Neural cell (in vitro differentiated cells): ENCODE data around the gene PLA2G15. TPM values are rescaled to one million over a fixed set of nuclear protein-coding genes. Genes with fewer than 3 reads are reported as not detected.
A peak's percentile ranks its signal among the peaks of the same experiment; 100 is the strongest.

Experiments
- H2AFZ ChIP-seq: fragments of 200-600, 300-800 bp; sonication (generic), shearing (Covaris generic); 2 replicates; pipeline ENCODE4 v1.6.0; 2014; ENCODE audit warnings: low read depth, mild to moderate bottlenecking, antibody characterized with exemption, low read length, moderate library complexity
- H3F3A ChIP-seq: fragments of 200-600 bp; shearing (Covaris generic); 2 replicates; pipeline ENCODE4 v1.6.1; 2016; ENCODE audit warnings: mild to moderate bottlenecking, moderate library complexity, mixed read lengths, antibody characterized with exemption, low read length; ENCODE audit not compliant: insufficient read depth, poor library complexity, severe bottlenecking
- H3K27ac ChIP-seq: fragments of 200-600, 300-800 bp; sonication (generic), shearing (Covaris generic); 2 replicates; pipeline ENCODE4 v1.5.1; 2014; ENCODE audit warnings: mild to moderate bottlenecking, low read length, moderate library complexity
- H3K27me3 ChIP-seq: fragments of 300-800, 200-600 bp; sonication (generic), shearing (Covaris generic); 2 replicates; pipeline ENCODE4 v1.6.0; 2014; ENCODE audit warnings: mild to moderate bottlenecking, low read depth, low read length, moderate library complexity; ENCODE audit not compliant: insufficient read depth
- H3K36me3 ChIP-seq: fragments of 300-800, 200-600 bp; sonication (generic), shearing (Covaris generic); 2 replicates; pipeline ENCODE4 v1.5.1; 2014; ENCODE audit warnings: mild to moderate bottlenecking, antibody characterized with exemption, low read length, moderate library complexity; ENCODE audit not compliant: insufficient read depth
- H3K4me2 ChIP-seq: fragments of 300-800, 200-600 bp; sonication (generic), shearing (Covaris generic); 2 replicates; pipeline ENCODE4 v1.6.0; 2014; ENCODE audit warnings: mild to moderate bottlenecking, low read length
- H3K4me3 ChIP-seq: fragments of 300-800, 200-600 bp; sonication (generic), shearing (Covaris generic); 2 replicates; pipeline ENCODE4 v1.5.1; 2014; ENCODE audit warnings: mild to moderate bottlenecking, low read length, moderate library complexity
- H3K79me2 ChIP-seq: fragments of 200-600 bp; shearing (Covaris generic); replicated peaks from 2 replicates; pipeline ENCODE4 v1.6.0; 2014; ENCODE audit warnings: mild to moderate bottlenecking, low read length, moderate library complexity; ENCODE audit not compliant: insufficient read depth
- H3K9ac ChIP-seq: fragments of 300-800, 200-600 bp; sonication (generic), shearing (Covaris generic); 2 replicates; pipeline ENCODE4 v1.6.1; 2016; ENCODE audit warnings: mild to moderate bottlenecking, low read length, mixed read lengths
- H3K9me2 ChIP-seq: fragments of 200-600 bp; shearing (Covaris generic); 2 replicates; pipeline ENCODE4 v1.6.1; 2016; ENCODE audit warnings: mild to moderate bottlenecking, low read length, mixed read lengths; ENCODE audit not compliant: insufficient read depth
- H3K9me3 ChIP-seq: fragments of 200-600, 300-800 bp; sonication (generic), shearing (Covaris generic); 2 replicates; pipeline ENCODE4 v1.6.1; 2016; ENCODE audit warnings: mild to moderate bottlenecking, mixed run types, low read length, moderate library complexity, mixed read lengths
- H4K20me1 ChIP-seq: fragments of 200-600 bp; shearing (Covaris generic); 2 replicates; pipeline ENCODE4 v1.6.1; 2016; ENCODE audit warnings: mild to moderate bottlenecking, mixed run types; ENCODE audit not compliant: insufficient read depth
- CTCF ChIP-seq: fragments of 450-650 bp; IDR thresholded peaks from 2 replicates; pipeline ENCODE4 v1.5.1; 2014; ENCODE audit warnings: antibody characterized with exemption, mild to moderate bottlenecking, moderate library complexity; ENCODE audit not compliant: poor library complexity, severe bottlenecking
- EP300 ChIP-seq: fragments of 450-650 bp; conservative IDR thresholded peaks from 2 replicates; pipeline ENCODE4 v1.6.1; 2014; ENCODE audit warnings: antibody characterized with exemption, mild to moderate bottlenecking, moderate library complexity; ENCODE audit not compliant: poor library complexity, severe bottlenecking
- EZH2 ChIP-seq: fragments of 200-600, 300-800 bp; shearing (Covaris generic), sonication (generic); IDR thresholded peaks from 2 replicates; pipeline ENCODE4 v1.6.1; 2014; ENCODE audit warnings: antibody characterized with exemption, low read length, borderline replicate concordance, mild to moderate bottlenecking; ENCODE audit not compliant: insufficient read depth, poor library complexity, severe bottlenecking
- MXI1 ChIP-seq: fragments of 450-650 bp; conservative IDR thresholded peaks from 2 replicates; pipeline ENCODE4 v1.6.1; 2014; ENCODE audit warnings: antibody characterized with exemption, mild to moderate bottlenecking; ENCODE audit not compliant: poor library complexity, severe bottlenecking
- POLR2AphosphoS5 ChIP-seq: IDR thresholded peaks from 2 replicates; pipeline ENCODE4 v1.6.1; 2012
- RAD21 ChIP-seq: fragments of 450-650 bp; conservative IDR thresholded peaks from 2 replicates; pipeline ENCODE4 v1.6.1; 2014; ENCODE audit warnings: antibody characterized with exemption, mild to moderate bottlenecking, moderate library complexity
- REST ChIP-seq: IDR thresholded peaks from 2 replicates; pipeline ENCODE4 v1.6.1; 2012; ENCODE audit warnings: borderline replicate concordance
- SMC3 ChIP-seq: fragments of 450-650 bp; conservative IDR thresholded peaks from 2 replicates; pipeline ENCODE4 v1.6.1; 2014; ENCODE audit warnings: antibody characterized with exemption, mild to moderate bottlenecking, moderate library complexity; ENCODE audit not compliant: poor library complexity
- TAF1 ChIP-seq: IDR thresholded peaks from 2 replicates; pipeline ENCODE4 v1.6.1; 2012; ENCODE audit warnings: low read depth
- polyA plus RNA-seq: library from polyadenylated mRNA; depleted of rRNA; stranded (reverse); fragments of >200 nt; gene quantifications from 2 replicates; pipeline ENCODE4 v1.2.3, GENCODE V29; 2014

Gene PLA2G15
- polyA plus RNA-seq, 1 donor from 2014 or later = 19.6 TPM

DNA sequence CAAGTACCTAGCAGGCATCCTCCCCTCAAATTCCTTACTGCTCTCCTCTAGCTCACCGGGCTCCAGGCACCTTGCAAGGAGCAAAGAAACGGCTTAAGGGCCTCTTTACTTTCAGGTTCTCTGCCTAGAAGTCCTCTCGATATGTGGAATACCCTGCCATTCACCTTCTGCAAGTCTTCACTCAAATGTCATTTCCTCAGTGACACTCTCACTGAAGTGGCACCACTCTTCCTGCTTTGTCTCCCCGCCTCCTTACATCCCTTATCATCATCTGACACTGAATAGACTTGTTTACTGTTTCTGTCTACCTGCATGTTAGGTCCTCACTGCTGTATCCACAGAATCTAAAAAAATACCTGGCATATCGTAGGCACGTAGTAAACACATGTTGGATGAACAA lies 64.6 kb downstream of the PLA2G15 start:
- TF ChIP-seq REST = no peak
- TF ChIP-seq CTCF = no peak
- TF ChIP-seq RAD21 = no peak
- no peak for TF ChIP-seq EP300
- H3K4me3 ChIP-seq = peak overlapping the region; percentile 100
- H3K9me2 ChIP-seq = no peaks in the 10 kb centered on the region
- peak overlapping the region; percentile 71 for H3K4me2 ChIP-seq
- no peaks in the 10 kb centered on the region for H3F3A ChIP-seq
- H3K9me3 ChIP-seq = no peaks in the 10 kb centered on the region
- H3K36me3 ChIP-seq = no peaks in the 10 kb centered on the region
- no peaks in the 10 kb centered on the region for H3K27me3 ChIP-seq
- no peaks in the 10 kb centered on the region for H4K20me1 ChIP-seq
- H3K79me2 ChIP-seq = peaks cover 15% of the 10 kb centered on the region
- H3K9ac ChIP-seq = peak overlapping the region; percentile 83
- no peak overlapping the region for H3K27ac ChIP-seq
- H2AFZ ChIP-seq = no peak overlapping the region

DNA sequence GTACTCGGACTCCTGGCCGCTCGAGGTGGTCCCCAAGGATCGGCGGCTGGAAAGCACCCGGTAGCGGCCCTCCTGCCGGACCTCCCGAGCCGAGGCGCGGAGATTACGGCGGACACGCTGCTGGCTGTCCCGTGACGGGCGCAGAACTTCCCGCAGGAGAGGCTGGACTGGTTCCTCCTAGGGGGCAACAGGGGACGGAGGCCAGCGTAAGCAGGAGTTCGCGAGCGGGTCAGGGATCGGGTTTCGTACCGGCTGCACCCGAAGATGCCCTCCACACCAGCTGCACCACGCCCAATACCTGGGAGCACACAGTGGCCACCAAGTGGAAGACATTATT lies 65.2 kb downstream of the PLA2G15 start:
- Histone ChIP-seq H3K9ac (peak overlapping the region; percentile 83), H3K36me3 (no peaks in the 10 kb centered on the region), H3K27ac (peak overlapping the region; percentile 79), H3K4me3 (peak overlapping the region; percentile 100), H3K9me2 (no peaks in the 10 kb centered on the region), H4K20me1 (no peaks in the 10 kb centered on the region), H3K9me3 (no peaks in the 10 kb centered on the region), H2AFZ (peak overlapping the region; percentile 83), H3K79me2 (peaks cover 15% of the 10 kb centered on the region), H3K27me3 (no peaks in the 10 kb centered on the region), H3F3A (no peaks in the 10 kb centered on the region), H3K4me2 (peak overlapping the region; percentile 71)
- TF ChIP-seq EZH2 = no peak
- no peak for TF ChIP-seq REST
- TF ChIP-seq SMC3 = no peak
- TF ChIP-seq TAF1 = no peak
- no peak for TF ChIP-seq CTCF
- no peak for TF ChIP-seq EP300
- TF ChIP-seq MXI1 = no peak
- no peak for TF ChIP-seq POLR2AphosphoS5
- no peak for TF ChIP-seq RAD21
